Measurements from ENCODE around the gene BAHCC1.

BAHCC1 gene

GRCh38 chr17:81417049-81417878 lies 22.0 kb downstream of the BAHCC1 start:
- no peak for TF ChIP-seq SNAI2 (CRISPR knock-in tag; IDR thresholded peaks at IDR 0.05)
- TF ChIP-seq CREB5 (CRISPR knock-in tag; IDR thresholded peaks at IDR 0.05; ENCODE audit: low read depth), result no peak
- ATAC-seq, result peak; percentile 10

- no peak for ATAC-seq
- TF ChIP-seq OSR1 (CRISPR knock-in tag; IDR thresholded peaks at IDR 0.05) (no peak), ZNF565 (CRISPR knock-in tag; conservative IDR thresholded peaks at IDR 0.05; ENCODE audit: low read depth) (no peak), SNAI2 (CRISPR knock-in tag; IDR thresholded peaks at IDR 0.05) (no peak), ARNTL (CRISPR knock-in tag; IDR thresholded peaks at IDR 0.05; ENCODE audit: borderline replicate concordance, low read depth) (no peak), BACH2 (CRISPR knock-in tag; IDR thresholded peaks at IDR 0.05; ENCODE audit: borderline replicate concordance) (no peak), PPARA (CRISPR knock-in tag; IDR thresholded peaks at IDR 0.05; ENCODE audit: borderline replicate concordance) (no peak), TOX (CRISPR knock-in tag; IDR thresholded peaks at IDR 0.05; ENCODE audit: borderline replicate concordance) (no peak), CREB5 (CRISPR knock-in tag; IDR thresholded peaks at IDR 0.05; ENCODE audit: low read depth) (no peak)
Observed at GRCh38 chr17:81417879-81418709, 22.8 kb downstream of the BAHCC1 start.

GRCh38 chr17:81418710-81419318 lies 23.6 kb downstream of the BAHCC1 start:
- TF ChIP-seq ARNTL (CRISPR knock-in tag; IDR thresholded peaks at IDR 0.05; ENCODE audit: borderline replicate concordance, low read depth) (no peak), TOX (CRISPR knock-in tag; IDR thresholded peaks at IDR 0.05; ENCODE audit: borderline replicate concordance) (no peak), ZNF8 (CRISPR knock-in tag; IDR thresholded peaks at IDR 0.05) (no peak), PATZ1 (CRISPR knock-in tag; IDR thresholded peaks at IDR 0.05; ENCODE audit: borderline replicate concordance) (no peak), ZFP3 (CRISPR knock-in tag; IDR thresholded peaks at IDR 0.05) (no peak), TCF4 (CRISPR knock-in tag; IDR thresholded peaks at IDR 0.05; ENCODE audit: borderline replicate concordance) (no peak), CSDC2 (CRISPR knock-in tag; IDR thresholded peaks at IDR 0.05) (no peak), GLIS3 (CRISPR knock-in tag; IDR thresholded peaks at IDR 0.05) (no peak), SNAI2 (CRISPR knock-in tag; IDR thresholded peaks at IDR 0.05) (no peak), ZFP30 (CRISPR knock-in tag; IDR thresholded peaks at IDR 0.05) (no peak)
- TF ChIP-seq, protein P1, sequence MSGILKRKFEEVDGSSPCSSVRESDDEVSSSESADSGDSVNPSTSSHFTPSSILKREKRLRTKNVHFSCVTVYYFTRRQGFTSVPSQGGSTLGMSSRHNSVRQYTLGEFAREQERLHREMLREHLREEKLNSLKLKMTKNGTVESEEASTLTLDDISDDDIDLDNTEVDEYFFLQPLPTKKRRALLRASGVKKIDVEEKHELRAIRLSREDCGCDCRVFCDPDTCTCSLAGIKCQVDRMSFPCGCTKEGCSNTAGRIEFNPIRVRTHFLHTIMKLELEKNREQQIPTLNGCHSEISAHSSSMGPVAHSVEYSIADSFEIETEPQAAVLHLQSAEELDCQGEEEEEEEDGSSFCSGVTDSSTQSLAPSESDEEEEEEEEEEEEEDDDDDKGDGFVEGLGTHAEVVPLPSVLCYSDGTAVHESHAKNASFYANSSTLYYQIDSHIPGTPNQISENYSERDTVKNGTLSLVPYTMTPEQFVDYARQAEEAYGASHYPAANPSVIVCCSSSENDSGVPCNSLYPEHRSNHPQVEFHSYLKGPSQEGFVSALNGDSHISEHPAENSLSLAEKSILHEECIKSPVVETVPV (CRISPR knock-in tag; IDR thresholded peaks at IDR 0.05), result no peak
- ATAC-seq, result no peak

DNA sequence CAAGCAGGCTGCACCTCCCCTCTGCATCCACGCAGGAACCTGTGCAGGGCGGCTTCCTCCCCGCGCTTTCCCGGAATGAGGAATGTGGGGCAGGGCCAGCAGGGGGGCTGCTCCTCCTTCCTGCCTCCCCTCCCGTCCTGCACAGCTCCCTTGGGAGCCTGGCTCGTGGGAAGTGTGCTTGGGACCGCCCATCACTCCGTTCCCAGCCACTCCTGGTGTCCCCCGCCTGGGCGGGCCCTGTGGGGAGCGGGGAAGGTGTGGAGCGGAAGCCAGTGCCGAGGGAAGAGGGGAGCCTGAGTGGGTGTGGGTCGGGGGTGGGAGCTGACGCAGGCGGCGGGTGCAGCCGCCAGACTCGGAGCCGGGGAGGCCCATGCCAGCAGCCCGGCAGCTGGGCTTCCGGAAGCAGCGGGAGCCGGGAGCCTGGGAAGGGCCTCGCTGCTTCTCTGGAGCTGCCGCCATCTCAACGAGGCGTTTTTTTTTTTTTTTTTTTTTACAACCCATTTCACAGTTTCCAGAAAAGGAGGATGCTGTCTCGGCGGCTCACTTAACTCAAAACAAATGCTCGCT lies 24.1 kb downstream of the BAHCC1 start:
- peak; percentile 75 for ATAC-seq
- TF ChIP-seq ZNF70 (CRISPR knock-in tag; IDR thresholded peaks at IDR 0.05), result no peak
- TF ChIP-seq TOX (CRISPR knock-in tag; IDR thresholded peaks at IDR 0.05; ENCODE audit: borderline replicate concordance), result no peak
- no peak for TF ChIP-seq ZFP30 (CRISPR knock-in tag; IDR thresholded peaks at IDR 0.05)
- TF ChIP-seq, protein P2, sequence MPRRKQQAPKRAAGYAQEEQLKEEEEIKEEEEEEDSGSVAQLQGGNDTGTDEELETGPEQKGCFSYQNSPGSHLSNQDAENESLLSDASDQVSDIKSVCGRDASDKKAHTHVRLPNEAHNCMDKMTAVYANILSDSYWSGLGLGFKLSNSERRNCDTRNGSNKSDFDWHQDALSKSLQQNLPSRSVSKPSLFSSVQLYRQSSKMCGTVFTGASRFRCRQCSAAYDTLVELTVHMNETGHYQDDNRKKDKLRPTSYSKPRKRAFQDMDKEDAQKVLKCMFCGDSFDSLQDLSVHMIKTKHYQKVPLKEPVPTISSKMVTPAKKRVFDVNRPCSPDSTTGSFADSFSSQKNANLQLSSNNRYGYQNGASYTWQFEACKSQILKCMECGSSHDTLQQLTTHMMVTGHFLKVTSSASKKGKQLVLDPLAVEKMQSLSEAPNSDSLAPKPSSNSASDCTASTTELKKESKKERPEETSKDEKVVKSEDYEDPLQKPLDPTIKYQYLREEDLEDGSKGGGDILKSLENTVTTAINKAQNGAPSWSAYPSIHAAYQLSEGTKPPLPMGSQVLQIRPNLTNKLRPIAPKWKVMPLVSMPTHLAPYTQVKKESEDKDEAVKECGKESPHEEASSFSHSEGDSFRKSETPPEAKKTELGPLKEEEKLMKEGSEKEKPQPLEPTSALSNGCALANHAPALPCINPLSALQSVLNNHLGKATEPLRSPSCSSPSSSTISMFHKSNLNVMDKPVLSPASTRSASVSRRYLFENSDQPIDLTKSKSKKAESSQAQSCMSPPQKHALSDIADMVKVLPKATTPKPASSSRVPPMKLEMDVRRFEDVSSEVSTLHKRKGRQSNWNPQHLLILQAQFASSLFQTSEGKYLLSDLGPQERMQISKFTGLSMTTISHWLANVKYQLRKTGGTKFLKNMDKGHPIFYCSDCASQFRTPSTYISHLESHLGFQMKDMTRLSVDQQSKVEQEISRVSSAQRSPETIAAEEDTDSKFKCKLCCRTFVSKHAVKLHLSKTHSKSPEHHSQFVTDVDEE (CRISPR knock-in tag; IDR thresholded peaks at IDR 0.05), result 0 out of 2 replicates have a peak, but pooled peaks have one; percentile 21
- TF ChIP-seq, protein P1 (CRISPR knock-in tag; IDR thresholded peaks at IDR 0.05), result no peak
- no peak for TF ChIP-seq CREB5 (CRISPR knock-in tag; IDR thresholded peaks at IDR 0.05; ENCODE audit: low read depth)
- TF ChIP-seq CSDC2 (CRISPR knock-in tag; IDR thresholded peaks at IDR 0.05), result no peak

Data from SK-N-SH treated with all-trans-retinoic acid at 6 μM for 48 hours (cell line).